HG03565 (cell line): ENCODE data around the gene AVPI1.

Source experiments
- ATAC-seq: cut with Tn5 transposase; IDR thresholded peaks from one replicate; pipeline ENCODE4 v1.9.1; 2021; ENCODE audit warnings: mild to moderate bottlenecking, moderate library complexity; ENCODE audit not compliant: unreplicated experiment

Gene AVPI1

GRCh38 chr10:97686962-97687784 is at the start of gene AVPI1:
Gene AVPI1, minus strand, starts transcription at chr10:97687241. Its CDS starts 7,336 bp downstream, at chr10:97679905.
- ATAC-seq = peak; percentile 85

- ATAC-seq = peak; percentile 8
Observed at GRCh38 chr10:97736403-97736901, 49.4 kb upstream of the AVPI1 start.

GRCh38 chr10:97734021-97734420 is 47.0 kb upstream of the AVPI1 start:
- no peak for ATAC-seq

GRCh38 chr10:97733256-97733655 is 46.2 kb upstream of the AVPI1 start:
- no peak for ATAC-seq

GRCh38 chr10:97732052-97732359 is 45.0 kb upstream of the AVPI1 start:
- no peak for ATAC-seq

- no peak for ATAC-seq
Observed at GRCh38 chr10:97731346-97732051, 44.5 kb upstream of the AVPI1 start.

GRCh38 chr10:97729014-97729413 is 42.0 kb upstream of the AVPI1 start:
- no peak for ATAC-seq

GRCh38 chr10:97726636-97727178 is 39.7 kb upstream of the AVPI1 start:
- no peak for ATAC-seq

GRCh38 chr10:97724341-97724941 is 37.4 kb upstream of the AVPI1 start:
- ATAC-seq = no peak

GRCh38 chr10:97723001-97723400 is 36.0 kb upstream of the AVPI1 start:
- no peak for ATAC-seq

GRCh38 chr10:97721871-97722780 is 35.1 kb upstream of the AVPI1 start:
- ATAC-seq = no peak

GRCh38 chr10:97719602-97720001 is 32.6 kb upstream of the AVPI1 start:
- no peak for ATAC-seq

- ATAC-seq = no peak
Observed at GRCh38 chr10:97718659-97719142, 31.7 kb upstream of the AVPI1 start.

GRCh38 chr10:97718178-97718577 is 31.1 kb upstream of the AVPI1 start:
- no peak for ATAC-seq

GRCh38 chr10:97717627-97718026 is 30.6 kb upstream of the AVPI1 start:
- ATAC-seq = no peak

- no peak for ATAC-seq
Observed at GRCh38 chr10:97715259-97715874, 28.3 kb upstream of the AVPI1 start.

- ATAC-seq = no peak
Observed at GRCh38 chr10:97714401-97715258, 27.6 kb upstream of the AVPI1 start.

GRCh38 chr10:97713826-97714400 is 26.9 kb upstream of the AVPI1 start:
- no peak for ATAC-seq
